EL (cell line): Measurements from ENCODE around the gene CPLX3.

ENCODE experiments used
- DNase-seq: peaks from one replicate; pipeline ENCODE4 v3.0.0-alpha.2; 2016

The CPLX3 gene

GRCh38 chr15:74788683-74789151, 37.7 kb upstream of the CPLX3 start:
- no peak for DNase-seq

- DNase-seq, result no peak
These were observed 37.2 kb upstream of the CPLX3 start for GRCh38 chr15:74789171-74789631.

DNA sequence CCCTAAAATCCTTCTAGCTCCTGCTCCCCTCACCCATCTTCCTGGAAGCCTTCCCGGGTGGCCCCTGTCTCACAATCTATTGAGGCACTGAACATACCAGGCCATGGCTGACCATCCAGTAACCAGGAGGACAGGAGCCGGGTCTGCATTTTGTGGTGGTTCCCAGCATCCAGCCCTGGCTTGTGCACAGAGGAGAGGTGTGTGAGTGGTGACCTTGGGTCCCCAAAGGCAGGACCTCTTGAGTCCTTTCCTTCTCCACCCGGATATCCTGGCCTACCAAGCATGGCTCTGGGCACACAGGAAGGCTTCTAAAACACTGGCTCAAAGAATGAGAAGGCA, 36.7 kb upstream of the CPLX3 start:
- DNase-seq, result no peak

DNA sequence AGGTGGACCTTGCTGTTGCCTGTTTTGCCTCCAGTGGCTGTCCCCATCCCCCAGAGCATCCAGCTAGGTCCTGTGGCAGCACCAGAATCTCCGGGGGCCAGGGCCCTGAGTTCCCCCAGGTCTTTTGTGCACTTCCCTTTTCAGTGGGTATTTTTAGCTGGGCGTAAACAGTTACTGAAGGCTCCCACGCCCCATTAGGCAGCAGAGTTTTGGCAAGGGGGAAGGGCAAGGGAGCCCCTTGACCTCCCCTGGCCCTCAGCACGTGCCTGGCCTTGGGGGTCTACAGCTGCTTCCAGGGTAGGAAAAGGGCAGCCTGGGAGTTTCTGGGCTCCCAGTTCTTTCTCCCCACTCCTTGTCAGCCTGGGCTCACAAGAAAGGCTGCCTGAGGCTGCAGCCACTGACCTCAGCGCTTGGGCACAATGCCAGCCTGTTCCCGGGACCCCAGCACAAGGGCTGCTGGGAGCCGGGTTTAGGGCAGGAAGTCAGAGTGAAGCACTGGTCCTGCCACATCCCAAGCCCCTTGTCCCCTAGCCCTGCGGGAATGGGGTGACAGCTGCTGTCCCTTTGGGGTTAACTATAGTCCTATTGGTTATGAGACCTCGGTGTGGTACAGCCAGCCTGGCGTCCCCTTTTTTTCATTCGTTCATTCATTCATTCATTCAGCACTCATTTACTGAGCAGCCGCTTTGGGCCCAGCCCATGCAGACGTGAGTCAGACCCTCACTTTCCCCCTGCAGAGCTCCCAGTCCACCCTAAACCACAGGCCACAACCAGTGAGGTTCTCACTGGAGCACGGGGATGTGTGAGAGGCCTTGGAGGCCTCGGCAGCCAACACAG, 36.1 kb upstream of the CPLX3 start:
- peak; percentile 94 for DNase-seq

DNA sequence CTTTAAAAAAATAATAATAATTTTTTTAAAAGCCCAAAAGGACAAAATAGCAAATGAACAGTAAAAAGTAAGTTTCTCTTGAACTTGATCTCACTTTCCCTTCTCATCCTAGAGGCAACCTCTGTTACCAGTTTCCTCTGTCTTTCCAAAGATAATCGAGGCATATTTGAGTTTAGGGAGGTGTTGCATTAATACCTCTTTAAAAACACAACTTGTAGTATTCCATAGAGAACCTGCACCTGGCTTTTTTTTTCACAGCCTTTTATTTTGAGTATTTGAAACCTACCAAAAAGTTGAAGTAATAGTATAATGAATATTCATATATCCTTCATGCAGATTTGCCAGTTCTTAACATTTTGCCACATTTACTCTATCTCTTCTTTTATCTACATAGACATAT, 35.4 kb upstream of the CPLX3 start:
- no peak for DNase-seq

DNA sequence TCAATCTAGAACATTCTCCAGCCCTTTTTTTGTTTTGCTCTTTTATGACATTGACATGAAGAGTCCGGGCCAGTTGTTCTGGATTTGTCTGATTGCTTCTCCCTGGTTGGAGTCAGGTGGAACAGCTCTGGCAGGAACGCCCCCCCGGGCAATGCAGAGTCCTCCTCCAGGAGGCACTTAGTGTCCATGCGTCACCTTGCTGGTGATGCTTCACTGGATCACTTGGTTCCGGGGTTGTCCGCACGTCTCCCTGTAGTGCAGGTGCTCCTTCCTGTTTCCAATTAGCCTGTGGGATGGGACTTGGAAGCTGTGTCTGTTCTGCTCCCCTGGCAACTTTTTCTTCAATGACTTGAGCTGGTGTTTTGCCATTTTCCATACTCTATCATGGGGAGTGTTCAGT, 34.8 kb upstream of the CPLX3 start:
- DNase-seq, result no peak

- DNase-seq, result no peak
These were observed 34.0 kb upstream of the CPLX3 start for GRCh38 chr15:74792227-74793016.

- no peak for DNase-seq
These were observed 33.0 kb upstream of the CPLX3 start for GRCh38 chr15:74793135-74794028.

GRCh38 chr15:74794248-74794969, 32.0 kb upstream of the CPLX3 start:
- no peak for DNase-seq

DNA sequence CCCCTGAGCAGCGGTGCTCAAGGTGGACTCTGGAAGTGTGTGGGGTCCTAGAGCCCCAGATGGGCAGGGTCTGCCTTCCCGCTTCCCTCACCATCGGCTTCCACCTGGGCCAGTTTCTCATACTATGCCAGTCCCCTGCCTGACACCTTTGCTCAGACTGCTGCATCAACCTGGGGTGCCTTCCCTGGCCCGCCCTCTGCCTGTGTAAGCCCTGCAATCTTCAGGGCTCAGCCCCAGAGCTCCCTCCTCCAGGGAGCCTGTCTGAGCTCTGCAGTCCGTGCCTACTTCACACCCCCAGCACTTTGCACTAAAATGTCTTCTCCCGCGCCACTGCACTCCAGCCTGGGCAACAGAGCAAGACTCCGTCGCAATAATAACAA, 31.5 kb upstream of the CPLX3 start:
- DNase-seq, result no peak

DNA sequence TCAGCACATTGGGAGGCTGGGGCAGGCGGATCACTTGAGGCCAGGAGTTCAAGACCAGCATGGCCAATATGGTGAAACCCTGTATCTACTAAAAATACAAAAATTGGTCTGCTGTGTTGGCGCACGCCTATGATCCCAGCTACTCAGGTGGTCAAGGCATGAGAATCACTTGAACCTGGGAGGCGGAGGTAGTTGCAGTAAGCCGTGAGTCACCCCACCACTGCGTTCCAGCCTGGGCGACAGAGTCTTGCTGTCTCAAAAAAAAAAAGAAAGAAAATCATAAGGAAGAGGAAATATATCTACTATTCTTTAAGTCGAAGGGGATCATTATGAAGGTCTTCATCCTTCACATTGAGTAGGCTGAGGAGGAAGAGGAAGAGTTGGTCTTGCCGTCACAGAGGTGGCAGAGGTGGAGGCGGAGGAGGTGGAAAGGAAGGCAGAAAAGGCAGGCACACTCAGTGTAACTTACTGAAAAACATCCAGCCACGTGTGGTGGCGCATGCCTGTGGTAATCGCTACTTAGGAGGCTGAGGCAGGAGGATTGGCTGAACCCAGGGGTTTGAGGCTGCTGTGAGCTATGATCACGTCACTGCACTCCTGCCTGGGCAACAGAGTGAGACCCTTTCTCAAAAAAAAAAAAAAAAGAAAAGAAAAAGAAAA, 30.3 kb upstream of the CPLX3 start:
- no peak for DNase-seq

- DNase-seq, result no peak
These were observed 27.8 kb upstream of the CPLX3 start for GRCh38 chr15:74798388-74799254.

GRCh38 chr15:74799255-74799855, 27.1 kb upstream of the CPLX3 start:
- no peak for DNase-seq

DNA sequence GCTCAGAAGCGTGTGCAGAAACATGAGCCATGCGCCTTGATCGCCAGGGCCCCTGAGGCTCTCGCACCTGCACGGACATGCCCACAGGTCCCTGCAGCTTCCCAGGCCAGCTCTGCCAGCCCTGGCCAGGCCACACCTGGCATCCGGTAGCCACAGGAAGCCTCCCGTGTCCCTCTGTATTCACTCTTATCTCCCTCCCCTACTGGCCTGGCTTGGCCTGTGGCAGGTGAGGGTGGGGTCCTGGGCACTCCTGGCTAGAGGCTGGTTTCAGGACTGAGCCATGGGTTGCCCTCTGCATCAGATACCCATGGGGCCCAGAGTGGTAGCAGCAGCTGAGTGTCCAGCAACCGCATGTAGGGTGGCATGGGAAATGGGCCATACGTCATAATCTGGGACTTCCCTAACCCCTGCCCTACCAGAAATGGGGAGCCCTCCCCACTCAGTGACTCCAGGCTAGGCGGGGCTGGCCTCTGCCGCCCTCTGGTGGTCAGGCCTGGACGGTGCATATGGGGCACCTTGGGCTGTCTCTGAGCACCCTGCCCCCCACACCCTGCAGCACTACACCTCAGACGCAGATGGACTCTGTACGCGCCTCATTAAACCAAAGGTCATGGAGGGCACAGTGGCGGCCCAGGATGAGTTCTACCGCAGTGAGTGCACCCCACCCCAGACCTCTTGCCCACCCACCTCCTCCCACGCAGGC, 26.4 kb upstream of the CPLX3 start:
- peak; percentile 75 for DNase-seq

DNA sequence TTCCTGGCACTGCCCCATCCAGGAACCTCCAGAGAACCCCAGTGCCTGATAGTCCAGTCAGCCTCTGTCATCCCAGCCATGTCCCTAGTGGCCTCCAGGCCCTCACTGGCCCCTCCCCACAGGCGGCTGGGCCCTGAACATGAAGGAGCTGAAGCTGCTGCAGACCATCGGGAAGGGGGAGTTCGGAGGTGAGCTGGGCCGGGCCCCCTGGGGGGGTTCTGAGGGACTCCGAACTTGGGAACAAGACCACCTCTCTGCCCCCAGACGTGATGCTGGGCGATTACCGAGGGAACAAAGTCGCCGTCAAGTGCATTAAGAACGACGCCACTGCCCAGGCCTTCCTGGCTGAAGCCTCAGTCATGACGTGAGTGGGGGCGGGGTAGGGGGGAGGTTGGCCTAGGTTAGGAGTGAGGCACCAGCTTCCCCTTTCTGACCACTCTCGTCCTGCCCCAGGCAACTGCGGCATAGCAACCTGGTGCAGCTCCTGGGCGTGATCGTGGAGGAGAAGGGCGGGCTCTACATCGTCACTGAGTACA, 25.8 kb upstream of the CPLX3 start:
- DNase-seq, result no peak

DNA sequence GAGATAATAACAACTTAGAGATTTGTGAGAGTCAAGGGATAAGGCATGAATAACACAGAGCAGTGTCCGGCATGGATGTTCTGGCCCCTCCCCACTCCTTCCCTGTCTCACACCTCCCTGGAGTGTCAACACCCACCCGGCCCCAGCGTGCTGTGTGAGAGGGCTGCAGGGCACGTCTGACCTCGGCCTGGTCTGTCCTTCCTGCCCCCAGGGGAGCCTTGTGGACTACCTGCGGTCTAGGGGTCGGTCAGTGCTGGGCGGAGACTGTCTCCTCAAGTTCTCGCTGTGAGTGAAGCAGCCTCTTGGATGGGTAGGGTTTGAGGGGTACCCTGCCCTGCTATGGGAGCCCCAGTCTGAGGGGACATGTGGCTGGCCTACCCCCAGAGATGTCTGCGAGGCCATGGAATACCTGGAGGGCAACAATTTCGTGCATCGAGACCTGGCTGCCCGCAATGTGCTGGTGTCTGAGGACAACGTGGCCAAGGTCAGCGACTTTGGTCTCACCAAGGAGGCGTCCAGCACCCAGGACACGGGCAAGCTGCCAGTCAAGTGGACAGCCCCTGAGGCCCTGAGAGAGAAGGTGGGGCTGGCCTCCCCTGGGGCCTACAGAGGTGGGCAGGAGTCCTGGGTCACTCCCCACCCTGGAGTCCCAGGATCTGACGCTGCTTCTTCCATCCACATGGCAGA, 25.0 kb upstream of the CPLX3 start:
- DNase-seq, result no peak

- DNase-seq, result no peak
These were observed 24.1 kb upstream of the CPLX3 start for GRCh38 chr15:74802290-74802689.

GRCh38 chr15:74802862-74803447, 23.5 kb upstream of the CPLX3 start:
- DNase-seq, result no peak
